ENCODE results near the gene ZNRF3. TPM values are rescaled to one million over a fixed set of nuclear protein-coding genes. Genes with fewer than 3 reads are reported as not detected.
"Not testable (repeated sequence)": the region's sequence is repeated elsewhere in the genome, so short reads cannot be mapped to it uniquely, and the experiment has no call there.

ZNRF3 gene
- total RNA-seq, 1 donor from 2014 or later: 13.6 TPM

GRCh38 chr22:28884747-28885350, 1.5 kb downstream of the ZNRF3 start:
- no peak for DNase-seq (ENCODE audit: low spot score)

GRCh38 chr22:28885939-28886338, 2.6 kb downstream of the ZNRF3 start:
- no peak for DNase-seq (ENCODE audit: low spot score)

GRCh38 chr22:28886679-28887078, 3.3 kb downstream of the ZNRF3 start:
- DNase-seq (ENCODE audit: low spot score): not testable (repeated sequence)

DNA sequence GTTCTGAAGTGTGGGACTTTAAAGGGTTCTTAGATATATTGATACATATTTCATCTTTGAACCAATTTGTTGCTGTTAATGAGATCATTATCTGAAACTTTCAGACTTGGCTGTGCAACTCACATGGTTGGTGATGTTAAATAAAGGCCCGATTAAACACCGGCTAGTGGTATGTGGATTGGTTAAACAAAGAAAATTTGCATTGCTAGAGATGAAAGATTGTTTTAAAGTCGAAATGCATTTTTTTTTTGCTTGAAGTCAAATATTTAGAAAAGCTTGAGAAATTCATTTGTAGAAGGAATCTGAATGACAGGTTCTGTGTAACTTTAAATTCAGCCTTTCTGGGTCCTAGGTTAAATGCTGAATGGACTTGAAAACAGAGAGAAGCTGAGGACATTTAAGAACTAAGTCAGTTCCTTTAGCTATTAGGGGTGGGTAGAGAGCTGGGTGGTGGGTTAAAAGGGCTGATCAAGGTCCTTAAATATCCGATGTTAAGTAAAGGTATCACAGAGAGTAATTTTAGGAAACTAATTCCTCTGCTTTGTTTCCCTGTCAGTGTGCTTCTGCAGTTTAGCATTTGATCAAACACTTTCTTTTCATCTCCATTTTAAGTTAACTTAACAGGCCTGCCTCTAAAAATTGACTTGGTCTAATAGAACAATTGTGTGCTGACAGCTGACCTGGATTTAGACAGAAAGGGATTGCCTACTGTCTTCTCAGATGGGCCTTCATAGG, 4.5 kb downstream of the ZNRF3 start:
- DNase-seq (ENCODE audit: low spot score): no peak

GRCh38 chr22:28889478-28890024, 6.2 kb downstream of the ZNRF3 start:
- no peak for DNase-seq (ENCODE audit: low spot score)

GRCh38 chr22:28891156-28891733, 7.9 kb downstream of the ZNRF3 start:
- DNase-seq (ENCODE audit: low spot score): no peak

DNA sequence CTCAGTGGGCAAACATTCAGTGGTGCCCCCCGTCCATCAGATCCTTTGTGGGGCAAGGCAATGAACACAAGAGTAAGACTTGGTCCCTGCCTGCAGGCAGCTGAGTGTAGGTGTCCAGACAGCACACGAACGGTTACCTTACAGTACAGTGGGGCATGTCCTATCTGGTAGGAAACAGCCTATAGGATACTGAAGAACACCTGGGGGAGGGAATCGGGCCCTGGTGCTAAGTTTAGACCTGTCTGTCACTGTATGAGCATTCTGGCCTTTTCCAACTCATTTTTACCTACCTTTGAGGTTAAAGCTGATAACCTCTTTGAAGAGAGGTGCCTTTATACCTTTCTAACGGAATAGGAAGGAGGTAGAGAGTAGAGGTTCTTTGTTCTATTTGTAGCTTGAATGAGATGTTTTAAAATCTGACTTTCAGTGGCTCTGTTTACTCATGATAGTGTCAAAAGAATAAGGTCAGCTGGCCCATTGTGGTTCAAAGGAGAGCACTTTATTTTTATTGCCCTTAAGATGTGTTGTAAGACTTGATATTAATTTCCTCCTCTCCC, 8.9 kb downstream of the ZNRF3 start:
- DNase-seq (ENCODE audit: low spot score): no peak

DNA sequence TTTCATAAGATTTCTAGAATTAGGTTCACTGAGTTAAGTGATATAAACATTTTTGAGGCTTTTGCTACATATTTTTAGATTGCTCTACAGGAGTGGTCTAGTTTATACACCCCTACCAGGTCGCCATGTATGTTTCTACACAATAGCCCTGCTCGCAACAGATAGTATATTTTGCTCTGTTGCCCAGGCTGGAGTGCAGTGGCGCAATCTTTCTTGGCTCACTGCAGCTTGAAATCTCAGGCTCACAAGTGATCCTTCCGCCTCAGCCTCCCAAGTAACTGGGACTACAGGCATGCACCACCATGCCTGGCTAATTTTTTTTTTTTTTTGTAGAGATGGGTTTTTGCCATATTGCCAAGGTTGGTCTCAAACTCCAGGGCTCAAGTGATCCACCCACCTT, 10.4 kb downstream of the ZNRF3 start:
- no peak for DNase-seq (ENCODE audit: low spot score)

DNA sequence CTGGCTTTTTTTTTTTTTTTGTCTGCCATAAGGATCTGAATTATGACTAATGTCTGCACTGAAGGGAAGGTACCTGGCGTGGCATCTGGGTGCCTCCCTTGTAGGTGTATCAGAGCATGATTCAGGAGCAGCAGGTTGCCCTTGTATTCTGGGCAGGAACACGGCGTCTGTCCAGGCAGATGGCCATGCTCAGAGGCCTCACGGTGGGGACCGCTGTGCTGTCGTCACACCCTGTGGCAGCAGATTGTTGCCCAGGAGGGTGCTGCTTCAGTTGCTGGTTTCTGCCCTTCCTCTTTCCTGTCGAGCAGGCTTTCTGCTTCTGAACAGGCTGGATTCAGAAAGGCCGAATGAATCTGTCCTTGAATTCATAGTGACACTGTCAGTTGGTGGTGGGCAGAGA, 11.0 kb downstream of the ZNRF3 start:
- no peak for DNase-seq (ENCODE audit: low spot score)

DNA sequence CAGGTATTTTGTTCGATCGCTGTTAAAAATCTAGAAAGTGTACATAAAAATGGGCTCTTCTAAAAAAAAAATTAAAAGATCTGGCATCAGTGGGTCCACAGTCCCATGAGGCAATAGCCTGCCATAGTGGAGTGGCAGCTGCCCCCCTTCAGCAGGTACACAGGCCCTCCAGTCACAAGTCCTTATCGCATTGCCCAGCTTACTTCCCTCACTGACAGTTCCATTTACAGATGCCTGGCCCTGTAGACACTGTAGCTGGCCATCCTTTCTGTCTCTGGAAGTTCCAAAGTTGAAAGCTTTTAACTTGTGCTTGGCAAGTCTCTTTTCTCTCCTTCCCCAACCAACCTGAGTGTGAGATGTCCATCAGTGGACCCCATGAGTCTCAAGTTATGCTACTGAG, 11.4 kb downstream of the ZNRF3 start:
- no peak for DNase-seq (ENCODE audit: low spot score)

DNA sequence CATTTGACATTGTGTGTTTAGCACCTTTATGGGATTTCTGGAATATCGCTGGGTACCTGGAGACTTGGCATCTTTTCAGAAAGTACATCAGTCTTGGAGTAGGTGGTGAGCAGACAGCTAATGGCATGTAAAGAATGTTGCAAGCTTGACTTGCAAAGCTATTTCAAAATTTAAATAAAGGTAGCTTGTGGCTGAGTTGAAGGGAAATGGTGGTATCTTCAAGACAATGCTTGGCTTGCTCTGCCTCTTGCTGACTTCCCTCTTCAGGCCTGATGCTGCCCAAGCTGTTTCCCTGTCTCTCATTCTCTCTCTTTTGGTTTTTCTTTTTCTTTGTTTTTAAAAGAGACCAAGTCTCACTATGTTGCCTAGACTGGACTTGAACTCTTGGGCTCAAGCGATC, 13.2 kb downstream of the ZNRF3 start:
- DNase-seq (ENCODE audit: low spot score): no peak

DNA sequence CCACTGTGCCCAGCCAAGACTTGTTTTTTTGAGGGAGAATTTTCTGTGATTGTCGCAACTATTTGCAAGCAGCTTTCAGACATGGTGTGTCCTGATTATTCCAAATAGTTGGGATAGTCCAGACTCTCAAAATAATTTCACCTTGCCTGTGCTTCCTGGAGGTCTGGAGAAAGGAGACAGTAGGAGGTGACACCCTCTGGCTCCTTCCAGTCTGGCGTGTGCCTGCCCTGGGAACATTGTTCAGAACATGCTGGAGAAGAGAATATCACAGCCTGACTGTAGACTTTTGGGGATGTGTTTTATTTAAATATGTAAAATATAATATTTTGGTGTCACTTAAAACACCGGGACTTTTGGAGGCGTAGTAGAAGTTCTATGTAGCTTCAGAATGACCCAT, 14.9 kb downstream of the ZNRF3 start:
- DNase-seq (ENCODE audit: low spot score): no peak

GRCh38 chr22:28899199-28899853, 16.0 kb downstream of the ZNRF3 start:
- no peak for DNase-seq (ENCODE audit: low spot score)

- no peak for DNase-seq (ENCODE audit: low spot score)
Observed at GRCh38 chr22:28900379-28900925, 17.1 kb downstream of the ZNRF3 start.

DNA sequence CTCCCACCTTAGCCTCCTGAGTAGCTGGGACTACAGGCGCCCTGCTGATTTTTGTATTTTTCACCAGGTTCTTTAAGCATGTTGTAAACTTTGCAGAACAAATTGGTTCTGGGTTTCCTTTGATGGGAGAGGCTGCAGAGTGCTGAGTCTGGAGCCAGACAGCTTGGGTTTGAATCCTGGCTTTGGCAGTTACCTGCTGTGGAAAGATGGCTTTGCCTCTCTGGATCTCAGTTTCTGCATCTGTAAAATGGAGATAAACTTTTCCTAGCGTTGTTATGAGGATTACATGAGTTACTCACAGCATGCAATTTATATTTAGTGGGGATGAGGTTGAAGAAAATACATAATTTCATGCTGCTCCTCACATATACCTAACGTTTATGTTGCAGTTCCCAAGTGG, 19.1 kb downstream of the ZNRF3 start:
- no peak for DNase-seq (ENCODE audit: low spot score)

- DNase-seq (ENCODE audit: low spot score): no peak
Observed at GRCh38 chr22:28903080-28903479, 19.7 kb downstream of the ZNRF3 start.

GRCh38 chr22:28903729-28904128, 20.4 kb downstream of the ZNRF3 start:
- DNase-seq (ENCODE audit: low spot score): no peak

DNA sequence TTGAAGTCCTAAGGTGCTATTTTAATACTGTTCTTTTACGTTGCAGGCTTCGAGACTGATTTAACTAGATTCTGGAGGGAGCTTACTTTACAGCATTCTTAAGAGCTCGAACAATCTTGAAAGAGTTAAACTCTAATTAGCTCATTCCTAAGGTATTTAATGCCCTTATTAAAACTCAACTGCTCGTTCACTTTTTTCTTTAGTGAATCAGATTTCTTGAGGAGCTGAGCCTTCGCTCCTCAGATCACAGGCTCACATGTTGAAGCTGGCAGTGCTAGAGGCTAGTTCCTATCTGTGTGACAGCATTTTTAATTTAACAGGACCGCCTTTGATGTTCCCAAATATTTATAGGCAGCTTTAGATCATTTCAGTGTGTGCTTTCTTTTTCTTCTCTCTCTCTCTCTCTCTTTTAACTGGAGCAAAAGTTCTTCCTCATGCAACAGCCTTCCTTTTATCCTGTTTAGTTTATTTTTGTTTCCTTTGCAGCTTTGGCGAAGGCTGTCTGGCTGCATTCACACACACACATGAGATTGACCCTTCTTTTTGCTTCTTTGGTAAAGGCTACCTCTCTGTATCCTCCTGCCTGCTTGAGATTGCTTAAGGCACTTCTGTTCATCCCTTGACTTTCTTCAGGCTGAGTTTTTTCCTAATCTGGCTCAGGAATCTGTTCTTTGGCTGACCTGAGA, 21.0 kb downstream of the ZNRF3 start:
- DNase-seq (ENCODE audit: low spot score): no peak

DNA sequence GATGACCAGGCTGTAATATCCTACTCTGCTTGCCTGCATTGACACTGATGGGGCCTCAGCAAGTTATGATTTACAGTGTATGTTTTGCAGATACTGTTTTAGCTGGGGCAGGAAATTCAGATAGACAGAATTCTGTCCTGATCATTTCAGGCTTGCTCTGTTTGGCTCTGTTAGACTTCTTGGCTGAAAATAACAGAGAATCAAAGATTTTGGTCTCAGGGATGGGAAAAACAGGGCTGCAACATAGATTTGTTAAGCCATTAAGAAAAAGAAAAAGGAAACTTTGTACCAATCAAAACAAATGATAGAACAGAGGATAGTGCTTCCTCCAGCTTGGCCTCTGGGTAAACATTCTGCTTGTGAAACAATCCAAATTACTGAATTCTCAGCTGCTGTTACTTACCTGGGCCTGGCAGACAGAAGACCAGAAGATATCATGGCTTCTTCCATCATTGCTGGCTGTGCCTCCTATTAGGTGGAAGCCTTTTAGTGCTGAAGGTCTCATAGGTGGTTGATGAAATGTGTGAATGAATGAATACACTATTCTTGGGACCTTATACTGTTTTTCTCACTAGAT, 22.0 kb downstream of the ZNRF3 start:
- no peak for DNase-seq (ENCODE audit: low spot score)

DNA sequence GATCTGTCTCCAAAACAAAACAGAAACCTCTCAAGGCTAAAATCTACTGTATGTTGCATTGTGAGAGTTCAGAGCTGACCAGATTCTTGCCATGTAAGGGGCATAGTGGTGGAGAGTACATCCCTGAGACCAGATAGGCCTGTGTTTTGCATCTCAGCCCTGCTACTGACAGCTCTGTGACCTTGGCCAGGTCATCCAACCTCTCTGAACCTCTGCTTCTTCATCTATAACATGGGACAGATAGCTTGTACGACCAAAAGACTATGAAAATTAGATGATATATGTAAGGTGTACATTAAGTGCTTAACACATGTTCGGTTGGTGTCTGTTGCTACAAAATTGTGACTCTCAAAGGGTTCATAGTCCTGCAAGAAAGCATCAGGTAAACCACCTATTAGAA, 22.9 kb downstream of the ZNRF3 start:
- DNase-seq (ENCODE audit: low spot score): no peak
